ENCODE data around the gene TLR4. TPM values are rescaled to one million over a fixed set of nuclear protein-coding genes. Genes with fewer than 3 reads are reported as not detected.

The TLR4 gene
- polyA plus RNA-seq, 4 donors, result 7.7 to 15.8 (median 9.4) TPM

DNA sequence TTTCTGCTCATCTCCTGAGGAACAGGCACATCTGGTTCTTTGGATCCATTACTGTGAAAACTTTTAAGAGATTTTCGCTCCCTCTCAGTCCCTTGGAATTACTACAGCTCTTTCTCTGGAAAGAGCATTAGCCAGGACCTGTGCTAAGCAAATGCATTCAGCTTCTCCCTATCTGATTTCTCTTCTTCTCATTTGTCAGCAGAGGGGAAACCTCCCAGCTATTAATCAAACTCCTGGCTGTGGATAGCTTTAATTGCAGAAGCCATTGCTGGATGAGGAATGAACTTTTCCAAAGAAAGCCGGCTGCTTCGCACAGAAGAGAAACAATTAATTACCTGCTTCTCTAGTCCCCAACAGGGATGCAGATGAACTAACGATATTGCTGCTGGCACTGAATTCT is 37.9 kb downstream of the TLR4 start:
- DNase-seq (ENCODE audit: low read depth in 4 of 4, low spot score in 3 of 4), result peak in 1 of 4 donors; percentile 36

DNA sequence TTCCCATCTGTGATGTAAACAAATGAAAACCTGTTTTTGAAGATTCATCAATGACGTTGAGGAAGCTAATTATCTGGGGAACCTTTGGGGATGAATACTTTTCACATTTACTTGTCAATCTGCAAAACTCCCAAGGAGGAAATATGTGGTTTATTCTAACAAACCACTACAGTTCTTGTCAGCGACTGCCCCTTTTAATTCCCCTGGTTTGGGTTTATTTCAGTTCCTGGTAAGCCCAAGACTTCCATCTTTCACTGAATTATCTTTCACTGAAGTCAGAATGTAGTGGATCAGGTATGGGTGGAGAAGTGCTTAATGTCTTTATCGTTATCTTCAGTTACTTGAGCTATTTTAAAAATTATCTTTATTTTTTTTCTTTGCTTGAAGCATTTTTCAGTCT is 40.2 kb downstream of the TLR4 start:
- DNase-seq (ENCODE audit: low read depth in 4 of 4, low spot score in 3 of 4), result no peak

DNA sequence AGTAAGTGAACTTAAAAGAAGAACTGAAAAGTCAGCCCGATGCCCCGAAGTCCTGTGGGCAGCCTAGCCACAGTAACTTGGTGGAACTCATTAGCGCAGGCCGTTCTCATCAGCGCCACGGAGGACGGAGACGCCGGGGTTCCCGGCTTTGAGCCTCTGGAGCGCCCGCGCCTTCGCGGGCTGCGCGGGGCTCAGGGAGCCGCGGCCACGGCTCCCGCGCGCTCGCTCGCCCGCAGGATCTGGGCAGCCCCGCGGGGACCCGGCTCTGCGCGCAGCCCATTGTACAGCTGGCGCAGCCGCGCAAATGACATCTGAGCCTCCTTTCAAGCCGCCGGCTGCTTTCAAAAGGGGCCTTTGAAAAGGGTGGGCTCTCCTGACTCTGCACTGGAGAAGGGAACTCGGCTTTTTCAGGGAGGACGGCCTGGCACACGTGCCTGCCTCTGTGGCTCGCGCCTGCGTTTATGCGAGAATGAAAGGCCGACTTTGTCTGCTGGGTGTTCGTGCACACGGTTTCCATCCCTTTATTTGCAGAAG is 40.7 kb downstream of the TLR4 start:
- DNase-seq (ENCODE audit: low read depth in 4 of 4, low spot score in 3 of 4), result no peak

DNA sequence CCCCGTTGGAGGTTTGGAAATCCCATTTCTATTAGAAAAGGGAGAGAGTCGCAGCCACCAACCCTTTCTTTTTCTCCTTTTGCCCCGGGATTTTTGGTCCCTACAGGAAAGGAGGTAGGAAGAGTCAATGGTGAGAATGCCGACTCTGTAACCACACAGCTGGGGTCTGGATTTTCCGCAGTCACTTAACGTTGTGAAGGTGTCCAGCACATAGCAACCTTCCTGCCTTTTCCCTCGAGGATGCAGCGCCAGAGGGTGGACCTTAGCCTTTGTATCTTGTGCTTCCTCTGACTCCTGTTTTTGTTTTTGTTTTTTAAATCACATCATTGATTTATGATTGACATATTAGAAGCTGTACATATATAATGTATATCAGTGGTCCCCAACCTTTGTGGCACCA is 41.4 kb downstream of the TLR4 start:
- DNase-seq (ENCODE audit: low read depth in 4 of 4, low spot score in 3 of 4), result no peak

DNA sequence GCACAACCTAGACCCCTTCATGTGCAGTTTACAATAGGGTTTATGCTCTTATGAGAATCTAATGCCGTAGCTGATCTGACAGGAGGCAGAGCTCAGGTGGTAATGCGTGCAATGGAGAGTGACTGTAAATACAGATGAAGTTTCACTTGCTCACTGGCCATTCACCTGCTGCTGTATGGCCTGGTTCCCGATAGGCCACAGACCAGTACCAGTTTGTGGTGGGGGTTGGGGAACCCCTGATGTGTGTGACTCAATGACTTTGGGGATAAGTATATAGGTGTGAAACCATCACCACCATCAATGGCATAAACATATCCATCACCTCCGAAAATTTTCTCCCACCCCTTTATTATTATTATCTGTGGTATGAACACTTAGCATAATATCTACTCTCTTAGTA is 42.1 kb downstream of the TLR4 start:
- DNase-seq (ENCODE audit: low read depth in 4 of 4, low spot score in 3 of 4), result no peak

DNA sequence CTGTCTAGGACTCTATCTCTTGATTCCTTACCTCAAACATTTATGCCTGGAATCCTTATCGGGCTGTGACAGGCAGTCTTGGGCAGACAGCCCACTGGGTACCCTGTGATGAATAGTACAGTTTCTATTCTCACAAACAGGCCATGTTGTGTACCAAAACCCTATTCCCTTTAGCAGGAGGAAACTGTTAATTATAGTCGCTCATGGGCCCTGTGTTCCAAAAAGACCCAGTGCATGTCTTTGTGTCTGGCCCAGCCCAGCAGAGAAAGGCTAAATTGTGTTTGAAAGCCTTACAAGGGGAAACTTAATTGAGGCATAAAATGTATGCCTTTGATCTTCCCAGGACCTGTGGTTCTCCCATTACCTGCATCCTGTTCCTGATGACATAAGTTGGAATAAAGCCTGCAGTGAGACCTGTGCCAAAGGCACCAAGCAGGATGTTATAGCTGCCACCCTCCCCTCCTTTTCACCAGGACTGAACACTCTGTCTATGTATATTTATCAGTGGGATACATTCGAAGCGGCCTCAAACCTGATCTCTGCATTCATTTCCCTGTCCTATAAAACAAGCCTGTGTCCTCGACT is 43.3 kb downstream of the TLR4 start:
- DNase-seq (ENCODE audit: low read depth in 4 of 4, low spot score in 3 of 4), result no peak

DNA sequence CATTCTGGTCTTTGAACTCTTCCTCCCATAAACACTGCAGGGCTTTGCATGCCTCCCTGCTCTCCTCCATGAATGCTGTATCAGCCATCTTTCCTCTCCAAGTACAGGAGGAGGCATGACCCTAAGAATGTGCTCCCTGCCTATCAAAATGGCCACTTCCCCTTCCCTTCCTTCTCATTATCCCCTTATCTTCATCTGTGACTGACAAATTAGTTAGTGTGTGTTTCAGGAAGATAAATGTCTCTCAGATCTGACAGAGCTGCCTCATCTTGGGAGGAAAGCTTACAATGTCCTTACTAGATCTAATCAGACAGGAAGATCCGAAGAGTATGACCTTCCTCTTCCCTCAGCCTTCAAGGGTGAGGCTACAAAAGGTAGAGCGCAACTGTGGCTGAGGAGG is 46.2 kb downstream of the TLR4 start:
- DNase-seq (ENCODE audit: low read depth in 4 of 4, low spot score in 3 of 4), result no peak

DNA sequence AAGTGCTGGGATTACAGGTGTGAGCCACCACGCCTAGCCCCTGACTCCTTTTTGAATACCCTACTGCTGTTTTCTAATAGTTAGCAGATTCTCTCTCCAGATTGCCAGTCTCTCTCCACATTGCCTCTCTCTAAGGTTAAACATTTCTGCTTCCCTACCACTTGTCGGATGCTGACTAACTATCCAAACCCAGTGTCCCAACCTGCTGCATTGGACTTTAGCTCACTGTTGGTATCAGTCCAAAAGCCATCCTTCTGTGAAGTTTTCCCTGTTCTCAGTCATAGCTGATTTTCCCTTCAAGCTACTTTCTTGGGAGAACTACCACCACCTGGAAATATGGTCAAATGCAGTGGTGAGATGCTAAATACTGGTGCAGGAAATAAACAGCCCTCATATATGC is 48.7 kb downstream of the TLR4 start:
- no peak for DNase-seq (ENCODE audit: low read depth in 4 of 4, low spot score in 3 of 4)

DNA sequence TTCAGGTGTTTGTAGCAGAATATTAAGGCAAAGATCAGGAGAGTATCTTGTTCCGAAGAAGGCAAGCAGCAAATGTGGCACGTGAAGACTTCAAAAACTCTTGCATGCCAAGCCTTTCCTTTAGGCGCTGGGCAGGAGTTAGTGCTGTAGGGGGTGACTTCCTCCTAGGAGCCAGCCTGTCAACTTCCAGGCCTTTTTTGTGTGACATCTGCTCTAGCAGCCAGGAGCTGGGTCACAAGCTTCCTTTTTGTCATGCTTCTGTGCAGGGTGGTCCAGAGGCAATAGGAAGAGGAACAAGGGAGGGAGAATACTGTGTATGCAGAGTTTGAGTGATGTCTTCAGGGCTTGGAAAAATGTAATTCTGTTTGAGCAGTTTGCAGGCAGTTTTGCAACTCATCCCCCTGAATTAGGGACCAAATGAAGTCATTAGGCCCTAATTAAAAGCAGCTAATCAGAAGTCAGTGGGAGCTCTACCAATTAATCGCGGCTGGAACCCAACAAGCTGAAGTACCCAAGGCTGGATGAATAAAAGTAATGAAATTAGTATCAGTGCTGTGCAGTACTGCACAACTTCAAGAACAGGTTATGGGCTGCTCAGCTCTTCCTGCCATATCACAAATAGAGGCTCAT is 53.5 kb downstream of the TLR4 start:
- DNase-seq (ENCODE audit: low read depth in 4 of 4, low spot score in 3 of 4), result no peak

DNA sequence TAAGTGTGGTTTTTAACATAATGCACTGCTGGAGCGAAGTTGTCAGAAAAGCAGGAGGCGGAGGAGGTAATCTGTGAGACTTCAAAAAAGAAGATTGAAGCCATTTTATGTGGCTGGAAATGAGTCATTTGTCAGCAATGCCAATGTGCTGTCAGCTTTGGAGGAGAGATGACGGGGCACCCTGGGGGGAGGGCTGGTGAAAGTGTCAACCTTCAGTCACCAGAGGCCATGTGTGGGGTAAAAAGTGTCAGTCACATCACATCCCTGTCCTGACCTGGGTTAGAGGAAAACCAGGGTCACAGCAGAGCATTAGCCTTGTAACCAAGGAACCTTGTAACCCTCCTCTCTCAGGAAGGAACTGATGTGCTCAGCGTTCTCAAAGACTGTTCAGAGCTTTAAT is 59.1 kb downstream of the TLR4 start:
- no peak for DNase-seq (ENCODE audit: low read depth in 4 of 4, low spot score in 3 of 4)

DNA sequence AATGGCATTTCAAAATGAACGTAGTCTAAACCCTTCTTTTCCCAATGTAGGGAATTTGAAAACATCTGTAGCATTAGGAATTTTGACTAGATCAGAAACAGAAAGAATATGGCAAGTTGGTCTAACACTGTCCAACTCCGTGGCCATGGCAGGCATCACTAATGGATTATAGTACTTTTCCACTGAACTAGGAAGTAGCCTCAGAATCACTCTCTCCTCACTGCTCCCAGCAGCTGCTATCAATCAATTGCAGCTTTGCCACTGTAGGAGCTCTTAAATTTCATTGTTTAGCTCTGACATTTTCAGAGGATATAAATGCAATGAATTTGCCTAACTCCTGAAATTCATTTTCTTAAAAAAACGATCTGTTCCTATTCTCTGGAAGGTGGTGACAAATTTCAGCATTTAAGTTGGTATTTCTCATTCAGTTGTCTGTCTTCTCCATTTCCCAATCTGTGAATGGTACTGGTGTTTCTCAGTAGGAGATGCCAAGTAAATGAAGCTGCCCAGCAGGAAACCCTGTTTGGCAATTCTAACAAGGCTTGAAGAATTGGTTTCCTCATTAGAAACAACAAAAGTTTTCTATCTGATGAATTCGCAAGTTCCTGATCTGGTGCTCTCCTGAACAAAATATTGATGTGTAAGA is 64.7 kb downstream of the TLR4 start:
- no peak for DNase-seq (ENCODE audit: low read depth in 4 of 4, low spot score in 3 of 4)

DNA sequence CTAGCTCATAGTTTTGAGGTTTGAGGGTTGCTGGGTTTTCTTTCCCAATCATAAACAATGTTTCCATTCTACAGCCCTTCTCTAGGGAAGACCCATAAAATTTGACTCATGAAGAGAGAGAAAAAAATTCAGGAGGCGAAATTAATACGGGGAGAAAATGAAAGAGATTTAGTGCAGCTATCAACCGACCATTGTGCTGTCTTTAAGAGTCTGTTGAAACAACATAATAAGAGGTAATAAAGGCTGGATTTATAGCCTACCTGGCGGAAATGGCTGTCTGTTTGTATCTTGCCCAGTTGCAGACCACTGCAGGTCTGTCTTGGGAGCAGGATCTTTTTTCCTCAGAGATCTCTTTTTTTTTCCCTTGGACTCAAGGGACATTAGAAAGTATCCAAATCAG is 66.9 kb downstream of the TLR4 start:
- peak in 1 of 4 donors; percentile 25 for DNase-seq (ENCODE audit: low read depth in 4 of 4, low spot score in 3 of 4)

DNA sequence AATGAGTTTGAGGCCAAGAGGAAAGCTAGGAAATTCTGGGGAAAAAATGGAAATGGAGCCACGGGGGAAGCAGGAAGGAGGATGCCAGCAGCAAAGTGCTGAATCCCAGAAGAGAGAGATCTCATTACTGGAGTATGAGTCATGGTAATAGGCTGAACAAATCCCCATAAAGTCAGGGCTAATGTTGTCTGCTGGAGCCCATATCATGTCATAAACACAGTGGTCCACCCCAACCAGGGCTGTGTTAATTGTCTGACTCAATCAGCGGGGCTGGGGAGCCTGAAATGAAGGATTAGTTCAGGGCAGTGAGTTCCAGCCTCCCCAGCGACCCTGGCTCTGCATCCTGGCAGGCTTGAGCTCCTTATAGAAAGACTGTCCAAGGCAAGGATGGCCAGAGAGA is 68.8 kb downstream of the TLR4 start:
- no peak for DNase-seq (ENCODE audit: low read depth in 4 of 4, low spot score in 3 of 4)
